ENCODE results near the gene GPC5.

GPC5 gene

DNA sequence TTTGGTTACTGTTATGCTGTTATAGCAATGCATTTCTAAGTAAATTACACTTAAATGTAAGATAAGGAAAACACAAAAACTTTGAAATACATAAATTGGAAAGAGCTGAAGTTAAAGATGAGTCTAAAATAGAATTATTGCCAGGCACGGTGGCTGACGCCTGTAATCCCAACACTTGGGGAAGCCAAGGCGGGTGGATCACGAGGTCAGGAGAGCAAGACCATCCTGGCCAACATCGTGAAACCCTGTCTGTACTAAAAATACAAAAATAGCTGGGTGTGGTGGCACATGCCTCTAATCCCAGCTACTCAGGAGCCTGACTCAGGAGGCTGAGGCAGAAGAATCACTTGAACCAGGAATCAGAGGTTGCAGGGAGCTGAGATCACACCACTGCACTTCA is 922.8 kb downstream of the GPC5 start:
- ChIA-PET CTCF (no interaction called here), POLR2A (no interaction called here)
- no peak for TF ChIP-seq CTCF (IDR thresholded peaks at IDR 0.05; ENCODE audit: control extremely low read depth, extremely low read depth, low read depth, missing control alignments)
- no peak for DNase-seq (ENCODE audit: extremely low spot score)

GRCh38 chr13:92345627-92346026 is 947.2 kb downstream of the GPC5 start:
- ChIA-PET POLR2A (no interaction called here), CTCF (interaction anchor here (0.9 to 1.4 kb wide), 2 partner anchors 9 kb away, joined by 3 to 4 read pairs; no protein-coding TSS in a partner anchor)
- no peak for TF ChIP-seq CTCF (IDR thresholded peaks at IDR 0.05; ENCODE audit: control extremely low read depth, extremely low read depth, low read depth, missing control alignments)
- DNase-seq (ENCODE audit: extremely low spot score) = no peak

DNA sequence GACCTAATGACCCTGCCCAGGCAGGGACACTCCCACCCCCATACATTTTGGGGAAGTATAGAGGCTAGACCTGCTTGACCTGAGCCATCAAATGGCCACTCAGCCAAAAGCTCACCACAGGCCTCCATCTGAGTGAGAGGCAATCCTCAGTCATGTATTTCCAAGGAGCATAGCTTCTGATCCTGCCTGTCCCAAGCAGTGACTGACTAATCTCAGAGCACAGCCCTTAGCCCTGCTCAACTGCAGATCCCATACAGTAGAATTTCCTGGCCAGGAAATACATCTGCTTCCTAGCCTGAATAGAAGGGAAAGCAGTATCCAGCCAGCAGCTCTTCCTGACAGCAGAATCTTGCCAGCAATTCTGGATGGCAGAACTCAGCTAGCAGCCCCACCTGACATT is 947.6 kb downstream of the GPC5 start:
- no peak for TF ChIP-seq CTCF (IDR thresholded peaks at IDR 0.05; ENCODE audit: control extremely low read depth, extremely low read depth, low read depth, missing control alignments)
- ChIA-PET CTCF (interaction anchor here (0.9 to 1.4 kb wide), 2 partner anchors 9 to 10 kb away, joined by 3 to 4 read pairs; no protein-coding TSS in a partner anchor), POLR2A (no interaction called here)
- DNase-seq (ENCODE audit: extremely low spot score) = no peak

GRCh38 chr13:92354583-92354982 is 956.2 kb downstream of the GPC5 start:
- no peak for TF ChIP-seq CTCF (IDR thresholded peaks at IDR 0.05; ENCODE audit: control extremely low read depth, extremely low read depth, low read depth, missing control alignments)
- no peak for DNase-seq (ENCODE audit: extremely low spot score)
- ChIA-PET POLR2A (no interaction called here), CTCF (interaction anchor here (1.3 kb wide), 1 partner anchor 8 kb away, joined by 4 read pairs; no protein-coding TSS in a partner anchor)

DNA sequence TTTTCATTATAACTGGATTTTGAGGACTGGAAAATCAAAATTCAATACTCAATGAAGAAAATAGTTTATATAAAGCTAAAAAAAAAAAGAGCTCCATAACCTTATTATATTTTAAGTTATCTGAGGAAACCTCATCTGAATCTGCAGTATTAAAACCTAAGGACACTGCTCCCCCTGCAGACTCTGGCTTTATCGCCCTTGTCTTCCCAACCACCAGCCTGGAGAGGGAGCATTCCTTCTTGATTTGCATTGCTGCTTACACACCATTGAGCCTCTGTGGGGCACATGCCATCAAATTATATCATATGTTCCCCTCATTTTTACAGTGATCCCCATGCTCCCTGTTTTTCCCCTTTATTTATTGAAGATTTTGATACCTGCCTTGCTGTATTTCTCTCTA is 956.8 kb downstream of the GPC5 start:
- POLR2A ChIA-PET = no interaction called here
- no peak for TF ChIP-seq CTCF (IDR thresholded peaks at IDR 0.05; ENCODE audit: control extremely low read depth, extremely low read depth, low read depth, missing control alignments)
- CTCF ChIA-PET = interaction anchor here (1.3 kb wide), 1 partner anchor 9 kb away, joined by 4 read pairs; no protein-coding TSS in a partner anchor
- DNase-seq (ENCODE audit: extremely low spot score) = no peak

GRCh38 chr13:92362717-92363116 is 964.3 kb downstream of the GPC5 start:
- CTCF ChIA-PET = interaction anchor here (1.3 kb wide), 1 partner anchor 13 kb away, joined by 3 read pairs; no protein-coding TSS in a partner anchor
- no peak for TF ChIP-seq CTCF (IDR thresholded peaks at IDR 0.05; ENCODE audit: control extremely low read depth, extremely low read depth, low read depth, missing control alignments)
- no peak for DNase-seq (ENCODE audit: extremely low spot score)
- POLR2A ChIA-PET = no interaction called here

DNA sequence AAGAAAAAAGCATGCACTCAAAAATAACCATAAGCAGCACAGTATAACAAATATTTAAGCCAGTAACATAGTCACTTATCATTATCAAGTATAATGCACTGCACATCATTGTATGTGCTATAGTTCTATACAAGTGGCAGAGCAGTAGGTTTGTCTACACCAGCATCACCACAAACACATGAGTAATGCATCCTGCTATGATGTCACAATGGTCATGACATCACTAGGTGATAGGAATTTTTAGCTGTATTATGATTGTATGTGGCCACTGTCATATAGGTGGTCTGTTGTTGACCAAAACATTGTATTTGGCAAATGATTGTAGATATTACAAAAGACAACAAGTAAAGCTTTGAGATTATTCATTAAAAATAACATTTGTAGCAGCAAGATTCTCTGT is 967.5 kb downstream of the GPC5 start:
- no peak for TF ChIP-seq CTCF (IDR thresholded peaks at IDR 0.05; ENCODE audit: control extremely low read depth, extremely low read depth, low read depth, missing control alignments)
- CTCF ChIA-PET = no interaction called here
- POLR2A ChIA-PET = no interaction called here
- DNase-seq (ENCODE audit: extremely low spot score) = no peak

Measured in GM10248 (cell line).